Measurements from ENCODE around the gene KCNQ1OT1. TPM values are rescaled to one million over a fixed set of nuclear protein-coding genes. Genes with fewer than 3 reads are reported as not detected.

The KCNQ1OT1 gene
- total RNA-seq, 1 donor from 2014 or later, result 5.0 TPM

DNA sequence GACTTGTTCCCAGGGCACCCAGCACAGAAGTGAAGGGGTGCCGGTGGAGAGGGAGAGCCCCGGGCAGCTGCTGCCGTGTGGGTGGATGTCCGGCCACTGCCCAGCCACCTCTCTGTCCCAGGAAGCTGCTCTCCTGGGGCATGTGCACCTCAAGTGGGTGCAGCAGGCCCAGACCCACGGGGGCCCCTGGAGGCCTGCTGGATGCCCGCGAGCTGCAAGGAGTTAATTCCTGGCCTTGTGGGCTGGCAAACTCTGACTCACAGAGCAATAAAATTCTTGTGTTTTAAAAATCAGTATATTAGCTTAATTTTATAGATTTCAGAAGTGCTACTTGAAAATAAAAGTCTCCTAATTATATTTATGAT, 37.4 kb upstream of the KCNQ1OT1 start:
- no peak for DNase-seq (ENCODE audit: low spot score)

DNA sequence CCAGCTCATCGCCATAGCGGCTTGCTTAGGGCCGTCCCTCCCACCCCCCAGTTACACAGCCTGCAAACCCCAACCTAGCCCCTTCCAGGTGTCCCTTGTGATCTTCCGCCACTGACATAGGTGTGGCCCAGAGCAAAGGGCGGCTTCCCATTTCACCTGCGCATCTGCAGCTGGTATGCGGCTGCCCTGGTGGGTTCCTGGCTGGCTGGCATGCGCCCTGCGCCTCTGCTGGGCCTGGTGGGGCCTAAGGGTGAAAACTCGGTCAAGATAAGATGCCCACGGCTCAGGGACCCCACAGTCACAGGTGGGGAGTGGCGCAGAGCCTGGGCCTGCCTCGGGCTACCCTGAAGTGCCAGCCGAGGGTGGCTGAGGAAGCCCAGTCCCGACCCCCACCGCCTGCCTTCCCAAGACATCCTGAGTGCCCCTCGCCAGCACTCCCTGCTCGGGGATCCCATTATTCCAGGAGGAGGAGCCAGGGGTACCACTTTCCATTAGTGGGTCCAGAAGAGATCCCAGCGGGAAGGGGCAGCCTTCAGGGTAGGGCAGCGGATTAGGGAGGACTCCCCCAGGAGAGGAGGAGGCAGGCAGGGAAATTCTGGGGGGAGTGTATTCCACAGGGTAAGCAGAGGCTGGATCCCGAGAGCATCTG, 36.9 kb upstream of the KCNQ1OT1 start:
- no peak for DNase-seq (ENCODE audit: low spot score)

DNA sequence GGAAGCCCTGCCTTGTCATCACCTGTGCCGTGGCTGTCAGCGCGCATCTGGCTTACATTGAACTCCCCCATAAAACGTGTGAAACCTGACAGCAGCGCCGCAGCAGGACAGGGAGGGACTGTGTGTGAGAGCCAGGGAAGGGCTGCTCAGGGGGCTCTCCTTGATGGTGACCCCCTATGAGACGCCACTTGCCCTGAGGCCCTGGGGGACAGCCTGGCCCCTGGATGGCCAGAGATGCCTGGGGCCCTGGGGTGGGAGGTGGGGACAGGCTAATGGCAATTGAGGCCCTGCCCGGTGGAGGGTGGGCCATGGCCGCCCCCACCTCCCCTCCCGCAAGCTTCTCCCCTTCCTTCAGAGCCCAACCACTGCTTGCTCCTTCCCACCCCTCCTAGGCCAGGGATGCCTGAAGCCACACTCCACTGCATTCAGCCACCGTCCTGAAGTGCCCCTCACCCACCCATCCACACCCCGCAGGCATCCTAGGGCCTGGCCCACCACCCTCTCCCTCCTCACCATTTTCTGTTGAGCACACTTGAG, 35.3 kb upstream of the KCNQ1OT1 start:
- no peak for DNase-seq (ENCODE audit: low spot score)

DNA sequence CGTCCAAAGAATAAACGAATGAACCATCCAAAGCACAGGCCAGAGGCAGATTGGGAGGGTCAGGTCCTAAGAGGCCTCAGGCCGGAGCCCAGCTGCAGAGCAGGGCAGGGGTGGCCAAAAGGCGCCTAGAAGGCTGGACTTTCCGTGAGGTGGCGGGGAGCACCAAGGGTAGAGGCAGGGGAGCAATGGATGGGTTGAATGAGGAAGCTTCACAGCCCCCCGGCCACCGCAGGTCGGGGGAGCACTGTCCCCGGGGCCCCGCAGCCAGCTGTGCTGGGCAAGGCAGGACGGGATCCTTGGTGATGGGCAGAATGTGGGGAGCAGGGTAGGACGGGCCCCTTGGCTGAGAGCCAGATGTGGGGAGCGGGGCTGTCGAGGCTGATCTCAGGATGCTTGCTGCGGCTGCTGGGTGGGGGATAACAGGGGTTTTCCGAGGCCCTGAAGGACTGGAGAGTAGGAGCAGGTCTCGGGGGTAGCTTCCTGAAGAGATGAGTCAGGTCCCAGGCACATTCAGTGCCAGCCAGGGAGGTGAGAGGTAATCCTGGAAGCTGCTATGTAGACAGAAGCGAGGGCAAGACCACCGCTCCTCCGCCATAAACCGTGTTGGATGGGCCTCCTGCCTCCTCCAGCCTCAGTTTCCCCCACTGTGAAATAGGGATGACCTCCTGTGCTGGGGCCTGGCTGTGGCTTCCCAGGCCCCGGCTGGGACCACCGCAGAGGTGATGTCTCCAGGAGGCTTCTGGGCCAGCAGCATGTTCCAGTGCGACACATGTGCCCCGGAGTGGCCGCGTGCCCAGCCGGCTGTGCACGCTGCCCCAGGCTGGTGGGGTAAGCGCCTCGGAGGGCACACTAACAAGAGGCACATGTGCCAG, 34.6 kb upstream of the KCNQ1OT1 start:
- DNase-seq (ENCODE audit: low spot score), result no peak

DNA sequence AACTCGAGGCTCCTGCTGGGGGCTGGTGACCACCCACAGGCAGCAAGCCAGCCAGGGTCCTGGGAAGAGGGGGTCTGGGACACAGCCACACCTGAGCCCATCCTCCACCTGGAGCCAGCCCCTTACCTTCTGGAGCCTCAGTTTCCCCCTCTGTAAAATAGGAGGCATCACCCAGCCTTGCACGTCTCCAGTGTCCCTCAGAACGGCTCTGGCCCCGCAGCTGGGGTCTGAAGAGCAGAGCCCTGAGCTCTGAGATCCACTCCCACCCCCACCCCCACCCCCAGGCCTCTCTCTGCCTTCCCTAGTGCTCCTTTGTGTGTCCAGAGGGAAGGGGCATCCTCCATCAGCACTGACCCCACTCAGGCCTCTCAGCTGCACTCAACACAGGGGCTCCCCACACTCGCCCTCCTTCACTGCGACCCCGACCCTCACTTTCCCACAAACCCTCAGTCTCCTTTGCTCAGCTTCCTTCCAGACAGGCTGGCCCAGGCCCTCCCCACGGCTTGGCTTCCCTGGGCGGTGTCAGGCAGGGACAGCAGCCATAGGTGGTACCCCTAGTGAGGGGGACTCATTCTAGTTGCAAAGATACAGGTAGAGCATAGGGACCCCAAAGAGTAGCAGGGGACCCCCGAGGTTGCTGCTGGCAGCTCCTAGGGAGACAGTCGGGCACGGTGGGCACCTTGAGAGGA, 33.3 kb upstream of the KCNQ1OT1 start:
- no peak for DNase-seq (ENCODE audit: low spot score)

DNA sequence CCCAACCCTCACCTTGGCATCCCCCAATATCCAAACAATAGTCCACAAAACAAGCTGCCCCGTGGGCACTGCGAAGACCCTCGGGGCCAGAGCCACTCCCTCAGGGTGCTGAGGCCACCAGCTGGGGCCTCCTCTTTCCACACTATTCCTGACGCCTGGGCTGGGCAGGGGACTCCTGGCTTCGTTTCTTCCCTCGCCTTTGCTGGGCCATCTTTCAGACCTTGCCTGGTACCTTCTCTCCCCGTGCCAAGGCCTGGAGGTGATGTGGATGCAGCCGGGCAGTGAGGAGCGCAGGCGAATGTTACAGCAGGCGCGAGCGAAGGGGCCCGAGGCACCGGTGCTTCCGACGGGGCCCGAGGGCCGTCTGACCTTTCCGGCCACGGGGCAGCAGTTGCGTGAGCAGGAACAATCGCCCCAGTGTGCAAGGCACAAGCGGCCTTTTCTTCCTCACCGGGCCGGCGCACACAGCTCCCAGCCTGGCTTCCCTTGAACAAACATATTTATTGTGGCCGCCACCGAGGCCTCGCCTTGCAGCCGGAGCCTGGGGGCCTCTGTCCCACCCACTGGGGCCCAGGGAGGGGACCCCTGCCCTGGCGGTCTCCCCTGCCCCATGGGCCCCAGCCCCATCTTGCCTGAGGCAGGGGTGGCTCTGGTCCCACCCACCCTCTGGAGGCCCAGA, 32.6 kb upstream of the KCNQ1OT1 start:
- DNase-seq (ENCODE audit: low spot score), result no peak

DNA sequence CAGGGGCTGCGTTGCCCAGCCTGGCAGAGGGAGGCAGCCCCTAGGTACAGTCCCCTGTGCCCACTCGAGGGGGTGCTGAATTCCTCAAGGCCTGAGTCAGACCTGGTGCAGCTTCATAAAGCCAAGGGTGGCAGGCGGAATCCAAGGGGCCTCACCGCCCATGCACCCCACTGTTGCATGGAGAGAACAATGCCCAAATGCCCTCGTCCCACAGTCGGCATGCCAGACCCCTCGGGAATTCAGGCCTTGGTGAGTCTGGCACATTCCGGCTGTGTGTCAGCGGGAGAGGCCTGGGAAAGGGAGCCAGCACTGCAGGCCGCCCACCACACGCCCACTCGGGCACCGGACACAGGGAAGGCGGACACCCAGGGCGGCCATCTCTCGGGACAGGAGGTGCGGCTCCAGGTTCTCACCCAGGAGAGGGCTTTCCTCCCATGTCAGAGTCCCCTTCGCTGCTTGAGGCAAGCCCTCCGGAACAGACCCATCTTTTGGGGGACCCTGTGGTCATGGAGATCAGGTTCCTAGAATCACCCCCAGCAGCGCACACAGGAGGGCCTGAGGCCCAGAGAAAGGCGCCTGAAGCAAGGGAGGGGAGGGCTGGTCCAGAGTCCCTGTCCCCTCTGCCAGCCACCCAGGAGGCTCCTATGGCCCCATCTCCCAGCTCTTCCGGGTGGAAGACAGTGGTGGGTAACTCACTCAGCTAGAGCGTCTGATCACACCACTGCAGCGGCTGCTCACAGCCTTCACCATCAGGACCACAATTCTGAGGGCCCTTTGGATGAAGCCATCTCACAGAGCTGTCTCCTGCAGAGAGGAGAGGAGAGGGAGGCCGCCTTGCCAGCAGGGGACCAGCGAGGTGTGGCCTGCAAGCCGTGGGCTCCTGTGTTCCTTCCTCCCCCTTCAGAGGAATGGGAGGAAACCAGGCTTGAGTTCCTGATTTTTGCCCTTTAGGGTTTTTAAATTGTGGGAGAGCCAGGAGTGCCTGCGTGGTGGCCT, 31.6 kb upstream of the KCNQ1OT1 start:
- no peak for DNase-seq (ENCODE audit: low spot score)

DNA sequence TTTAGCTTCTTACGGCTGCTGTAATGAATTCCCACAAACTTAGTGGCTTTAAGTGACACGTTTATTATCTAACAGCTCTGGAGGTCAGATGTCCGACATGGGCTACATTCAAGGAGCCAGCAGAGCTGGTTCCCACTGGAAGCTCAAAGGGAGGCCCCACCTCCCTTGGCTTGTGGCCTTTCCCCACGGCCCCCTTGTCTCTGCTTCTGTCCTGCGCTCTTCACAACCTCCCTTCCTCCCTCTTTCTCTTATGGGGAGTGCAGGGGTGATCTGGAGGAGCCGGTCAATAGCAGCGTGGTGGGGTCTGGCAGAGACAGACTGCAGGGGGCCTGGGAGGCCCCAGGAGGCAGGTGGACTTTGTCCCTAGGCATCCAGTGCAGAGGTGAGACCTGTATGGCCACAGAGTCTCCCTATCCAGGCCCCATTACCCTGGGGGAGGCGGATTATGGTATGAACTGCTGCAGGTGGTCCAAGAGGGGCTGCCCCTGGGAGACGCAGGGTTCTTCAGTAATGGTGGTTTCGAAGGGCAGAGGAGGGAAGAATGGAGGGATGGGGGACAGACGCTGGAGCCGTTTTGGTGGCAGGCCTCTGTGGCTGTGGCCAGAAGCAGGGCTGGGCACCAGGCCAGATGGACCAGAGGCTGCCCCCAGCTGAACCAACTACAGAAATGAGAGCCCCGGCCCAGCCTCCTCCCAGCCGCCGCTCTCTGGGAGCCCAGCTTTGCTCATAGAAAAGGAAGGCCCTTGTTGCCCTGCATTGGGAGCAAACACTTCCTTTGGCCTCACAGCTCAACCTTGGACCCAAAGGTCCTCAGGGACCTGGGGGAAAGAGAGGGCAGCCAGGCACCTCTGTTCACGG, 30.7 kb upstream of the KCNQ1OT1 start:
- no peak for DNase-seq (ENCODE audit: low spot score)

DNA sequence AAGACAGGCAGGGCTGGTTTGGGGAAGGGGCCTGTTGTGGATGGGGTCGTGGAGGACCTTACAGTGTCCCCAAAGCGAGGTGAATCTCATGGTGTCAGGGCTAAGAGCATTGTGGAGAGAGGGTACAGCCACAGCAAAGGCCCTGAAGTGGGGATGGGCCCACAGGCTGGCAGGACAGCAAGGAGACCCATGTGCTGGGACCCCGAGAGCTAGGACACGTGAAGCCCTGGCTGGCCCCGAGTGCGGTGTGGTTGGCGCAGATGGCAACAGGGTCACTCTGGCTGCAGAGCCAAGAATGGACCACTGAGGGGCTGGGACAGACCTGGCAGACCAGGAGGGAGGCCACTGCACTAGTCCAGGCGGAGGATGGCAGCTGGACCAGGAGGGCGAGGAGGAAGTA, 30.0 kb upstream of the KCNQ1OT1 start:
- no peak for DNase-seq (ENCODE audit: low spot score)

DNA sequence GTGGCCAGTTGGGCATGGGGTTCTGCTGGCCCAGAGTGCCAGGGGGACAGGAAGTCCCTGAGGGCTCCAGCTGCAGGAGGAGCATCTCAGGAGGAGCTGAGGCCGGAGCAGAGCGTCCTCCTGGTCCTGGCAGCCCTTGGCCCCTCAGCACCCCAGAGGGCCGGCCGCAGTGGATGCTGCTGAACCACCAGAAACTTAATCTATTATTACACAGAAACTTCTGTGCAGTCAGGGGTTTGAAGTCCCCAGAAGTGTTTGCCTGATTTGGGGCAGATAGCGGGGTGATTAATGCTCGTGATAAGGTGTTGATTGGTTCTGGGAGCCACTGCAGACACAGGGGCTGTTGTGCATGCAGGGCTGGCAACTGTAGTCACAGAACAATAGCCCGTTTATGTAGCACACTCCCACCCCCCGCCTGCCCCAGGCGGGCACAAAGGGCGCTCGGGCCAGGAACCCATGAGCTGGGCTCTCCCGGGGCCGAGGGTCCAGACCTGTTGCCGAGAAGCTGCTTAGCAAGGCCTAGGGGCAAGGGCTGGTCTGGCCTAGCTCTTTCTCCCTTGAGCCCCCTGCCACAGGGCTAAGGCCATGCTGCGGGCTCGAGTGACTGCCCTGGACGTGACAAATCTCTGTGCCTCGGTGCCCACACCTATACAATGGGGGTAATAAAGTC, 29.0 kb upstream of the KCNQ1OT1 start:
- DNase-seq (ENCODE audit: low spot score), result no peak

DNA sequence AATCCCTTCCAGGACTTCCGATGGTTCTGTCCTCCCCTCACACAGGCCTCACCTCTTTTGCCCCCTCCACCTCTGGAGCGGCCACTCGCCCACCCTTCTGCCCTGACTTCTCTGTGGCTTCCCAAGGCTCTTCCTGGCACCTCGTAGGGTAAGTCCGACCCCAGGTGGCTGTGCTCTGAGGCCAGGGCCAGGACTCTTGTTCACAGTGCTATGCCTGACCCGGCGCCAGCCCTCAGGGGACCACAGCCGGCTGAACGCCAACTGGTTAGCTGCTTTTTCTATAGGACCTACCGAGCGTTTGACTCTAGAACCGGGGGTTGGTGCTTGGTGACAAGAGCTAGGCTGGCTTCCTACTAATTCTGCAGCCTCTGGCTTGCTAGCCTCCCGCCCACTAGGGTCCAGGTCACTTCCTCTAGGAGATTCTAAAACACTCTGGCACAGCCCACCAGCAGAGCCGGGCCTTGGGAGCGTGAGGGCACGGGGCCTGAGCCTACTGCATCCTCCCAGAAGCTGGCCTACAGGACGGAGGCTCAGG, 28.4 kb upstream of the KCNQ1OT1 start:
- no peak for DNase-seq (ENCODE audit: low spot score)

DNA sequence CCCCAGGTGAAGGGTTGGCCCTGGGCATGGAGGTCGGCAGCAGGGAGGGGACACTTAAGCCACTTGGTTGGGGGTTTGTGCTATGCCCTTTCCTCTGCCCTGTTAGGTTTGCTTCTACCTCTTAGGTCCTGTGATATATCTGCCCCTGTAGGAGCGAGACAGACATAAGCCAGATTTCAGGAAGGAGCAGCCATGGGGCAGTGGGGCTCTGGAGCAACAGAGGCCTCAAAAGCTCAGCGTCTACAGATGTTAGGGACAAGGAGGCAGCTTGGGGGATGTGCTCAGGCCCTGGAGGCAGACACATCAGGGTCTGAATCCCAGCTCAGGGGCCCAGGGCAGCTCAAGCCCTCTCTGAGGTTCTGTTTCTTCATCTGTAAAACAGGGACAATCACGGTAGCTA, 27.2 kb upstream of the KCNQ1OT1 start:
- DNase-seq (ENCODE audit: low spot score), result no peak

DNA sequence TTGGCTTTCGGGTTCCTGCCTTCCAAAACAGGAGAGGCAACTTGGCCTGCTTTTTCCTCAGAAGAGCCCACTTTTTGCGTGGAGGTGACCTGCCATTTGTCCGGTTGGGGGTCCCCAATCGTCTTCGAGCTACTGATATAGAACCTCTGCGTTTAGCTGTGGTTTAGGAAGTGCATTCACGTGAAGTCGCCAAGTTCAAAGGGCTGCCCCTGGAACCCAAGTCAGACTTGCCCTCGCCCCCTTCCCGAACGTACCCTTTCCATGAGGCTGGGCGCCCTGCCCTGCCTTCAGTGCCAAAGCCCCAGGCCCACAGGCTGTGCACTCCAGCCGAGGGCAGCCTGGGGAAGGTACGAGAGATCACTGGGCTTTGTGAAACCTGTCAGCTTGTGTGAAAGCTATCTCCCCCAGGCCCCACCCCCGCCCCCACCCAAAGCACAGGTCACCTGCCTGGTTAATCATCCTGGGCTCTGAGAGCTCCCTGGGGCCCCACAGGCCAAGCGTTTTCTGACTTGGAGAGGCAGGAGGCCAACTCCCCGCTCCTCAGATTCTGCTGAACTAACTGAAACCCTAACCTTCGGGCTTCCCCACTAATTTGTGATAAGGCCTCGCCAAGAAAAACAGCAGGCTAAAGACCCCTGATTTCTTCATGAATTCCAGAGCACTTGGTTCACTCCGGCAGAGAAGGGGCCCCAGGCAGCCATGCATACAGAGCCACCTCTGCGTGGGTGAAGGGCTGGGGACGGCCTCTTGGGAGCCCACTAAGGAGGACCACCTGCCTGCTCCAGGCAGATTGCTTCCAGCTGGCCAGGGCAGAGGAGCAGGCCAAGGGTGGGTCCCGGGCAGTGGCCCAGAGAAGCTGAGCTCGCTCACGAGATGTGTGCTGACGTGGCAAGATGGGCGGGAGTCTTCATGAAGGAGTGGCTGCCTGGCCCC, 25.8 kb upstream of the KCNQ1OT1 start:
- peak; percentile 68 for DNase-seq (ENCODE audit: low spot score)

DNA sequence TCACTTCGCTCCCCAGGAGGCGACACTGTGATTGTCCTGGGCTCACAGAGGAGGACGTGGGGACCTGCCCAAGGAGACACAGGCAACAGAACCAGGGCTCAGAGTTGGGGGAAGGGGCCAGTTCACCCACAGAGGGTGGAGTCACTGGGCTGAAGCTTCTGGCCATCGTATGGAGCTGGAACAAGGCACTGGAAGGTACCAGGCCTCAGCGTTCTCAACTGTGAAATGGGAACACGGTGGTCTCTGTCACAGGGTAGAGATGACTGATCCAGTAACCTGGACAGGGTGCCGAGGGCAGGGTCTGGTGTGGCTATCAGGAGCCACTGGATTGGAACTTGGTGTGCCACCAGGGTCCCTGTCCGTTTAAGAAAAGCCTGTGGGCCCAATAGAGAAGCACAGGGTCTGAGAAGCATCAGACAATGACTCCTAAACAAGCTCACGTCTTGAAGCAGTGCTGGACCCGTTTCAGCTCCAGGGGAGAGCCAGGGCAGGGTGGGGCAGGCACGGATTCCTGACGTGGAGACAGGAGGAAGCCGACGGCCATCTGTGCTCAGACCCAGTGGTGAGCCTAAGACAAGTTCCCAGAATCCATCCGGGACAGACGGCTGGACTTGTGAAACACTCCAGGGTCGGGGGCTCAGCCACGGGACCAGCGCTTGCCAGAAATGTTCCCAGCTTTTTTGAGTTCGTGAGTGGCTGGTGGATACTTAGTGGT, 25.0 kb upstream of the KCNQ1OT1 start:
- DNase-seq (ENCODE audit: low spot score), result no peak

DNA sequence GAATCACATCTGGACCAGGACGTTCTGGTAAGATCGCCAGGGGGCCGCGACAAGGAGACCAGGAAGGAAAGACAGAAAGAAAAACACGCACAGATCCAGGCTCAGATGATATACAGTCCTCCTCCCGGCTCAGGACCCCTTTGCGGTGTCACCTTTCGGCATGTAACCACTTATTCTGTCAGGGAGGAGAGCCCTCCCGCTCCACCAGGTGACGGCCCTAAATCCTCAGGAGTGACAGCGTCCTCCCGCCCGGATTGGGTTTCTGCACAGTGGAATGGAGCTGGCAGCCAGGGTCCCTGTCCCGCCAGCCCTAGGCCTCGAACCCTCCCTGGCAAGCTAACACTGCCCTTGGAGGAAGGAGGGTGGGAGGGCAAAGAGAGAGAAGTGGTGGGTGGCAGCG, 24.3 kb upstream of the KCNQ1OT1 start:
- DNase-seq (ENCODE audit: low spot score), result no peak

DNA sequence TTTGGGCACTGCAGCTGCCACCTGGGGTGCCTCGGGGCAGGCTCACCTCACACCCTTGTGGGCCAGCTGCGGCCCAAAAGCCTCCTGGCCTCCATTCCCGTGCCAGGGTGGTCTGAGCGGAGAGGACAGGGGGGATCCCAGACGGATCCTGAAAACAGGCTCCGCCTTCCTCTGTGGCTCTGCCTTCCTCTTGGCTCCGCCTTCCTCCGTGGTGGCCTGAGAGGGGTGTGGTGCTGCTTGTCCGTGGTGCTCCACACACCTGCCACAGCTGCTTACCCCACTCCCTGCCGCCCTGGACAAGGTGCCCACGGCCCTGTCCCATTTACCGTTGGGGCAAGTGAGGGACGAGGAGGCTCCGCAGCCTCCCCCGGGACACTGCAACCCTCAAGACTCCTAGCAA, 23.2 kb upstream of the KCNQ1OT1 start:
- no peak for DNase-seq (ENCODE audit: low spot score)

Measured in ureter (tissue), 1 donor.